ENCODE data around the gene SPIRE1. TPM values are rescaled to one million over a fixed set of nuclear protein-coding genes. Genes with fewer than 3 reads are reported as not detected.

The SPIRE1 gene
- polyA plus RNA-seq, 1 experiment, result 11.6 TPM

DNA sequence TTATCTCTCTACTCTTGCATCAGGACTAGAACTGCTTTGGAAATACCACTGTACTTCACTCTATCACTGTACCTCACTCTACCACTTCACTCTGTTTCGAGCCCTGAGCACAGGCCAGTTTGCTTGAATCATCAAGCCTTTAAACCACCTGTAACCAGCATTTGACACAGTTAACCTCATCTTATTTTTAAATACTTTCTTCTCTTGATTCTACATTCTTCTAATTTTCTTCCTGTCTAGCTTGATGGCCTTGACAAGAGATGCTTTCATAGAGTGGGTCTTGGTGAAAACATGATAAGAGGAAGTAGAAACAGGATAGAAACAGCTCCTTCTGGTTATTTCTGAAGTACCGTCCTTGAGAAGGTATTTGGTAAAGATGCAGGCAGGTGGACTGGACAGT lies 78.1 kb downstream of the SPIRE1 start:
- H3K27me3 ChIP-seq (ENCODE audit: control insufficient read depth, insufficient read depth, low read length), result no peaks in the 10 kb centered on the region
- H3K4me3 ChIP-seq (ENCODE audit: low read depth, low read length), result no peak overlapping the region
- no peaks in the 10 kb centered on the region for H3K36me3 ChIP-seq (ENCODE audit: control insufficient read depth, insufficient read depth, low read length)
- CTCF ChIA-PET, result interaction anchor here (1.0 to 1.2 kb wide), 2 partner anchors 9 to 14 kb away, joined by 3 to 4 read pairs; no protein-coding TSS in a partner anchor
- POLR2A ChIA-PET, result no interaction called here
- TF ChIP-seq CTCF (IDR thresholded peaks at IDR 0.05; ENCODE audit: insufficient read depth, low read depth, low read length), result no peak
- no peak for DNase-seq (ENCODE audit: low read depth)

DNA sequence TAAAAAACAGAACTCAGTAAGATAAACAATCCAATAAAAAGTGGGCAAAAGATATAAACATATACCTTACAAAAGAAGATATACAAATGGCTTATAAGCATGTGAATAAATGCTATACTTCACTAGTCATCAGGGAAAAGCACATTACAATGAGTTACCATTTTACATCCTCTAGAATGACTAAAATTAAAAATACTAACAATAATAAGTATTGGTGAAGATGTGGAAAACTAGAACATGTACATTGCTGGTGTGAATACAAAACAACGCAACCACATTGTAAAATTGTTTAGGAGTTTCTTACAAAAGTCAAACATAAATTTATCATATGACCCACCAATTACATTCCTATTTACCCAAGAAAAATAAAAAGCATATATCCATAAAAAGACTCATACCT lies 80.1 kb downstream of the SPIRE1 start:
- POLR2A ChIA-PET, result no interaction called here
- Histone ChIP-seq H3K36me3 (ENCODE audit: control insufficient read depth, insufficient read depth, low read length) (no peaks in the 10 kb centered on the region), H3K4me3 (ENCODE audit: low read depth, low read length) (no peak overlapping the region), H3K27me3 (ENCODE audit: control insufficient read depth, insufficient read depth, low read length) (no peaks in the 10 kb centered on the region)
- no peak for TF ChIP-seq CTCF (IDR thresholded peaks at IDR 0.05; ENCODE audit: insufficient read depth, low read depth, low read length)
- DNase-seq (ENCODE audit: low read depth), result no peak
- CTCF ChIA-PET, result no interaction called here

DNA sequence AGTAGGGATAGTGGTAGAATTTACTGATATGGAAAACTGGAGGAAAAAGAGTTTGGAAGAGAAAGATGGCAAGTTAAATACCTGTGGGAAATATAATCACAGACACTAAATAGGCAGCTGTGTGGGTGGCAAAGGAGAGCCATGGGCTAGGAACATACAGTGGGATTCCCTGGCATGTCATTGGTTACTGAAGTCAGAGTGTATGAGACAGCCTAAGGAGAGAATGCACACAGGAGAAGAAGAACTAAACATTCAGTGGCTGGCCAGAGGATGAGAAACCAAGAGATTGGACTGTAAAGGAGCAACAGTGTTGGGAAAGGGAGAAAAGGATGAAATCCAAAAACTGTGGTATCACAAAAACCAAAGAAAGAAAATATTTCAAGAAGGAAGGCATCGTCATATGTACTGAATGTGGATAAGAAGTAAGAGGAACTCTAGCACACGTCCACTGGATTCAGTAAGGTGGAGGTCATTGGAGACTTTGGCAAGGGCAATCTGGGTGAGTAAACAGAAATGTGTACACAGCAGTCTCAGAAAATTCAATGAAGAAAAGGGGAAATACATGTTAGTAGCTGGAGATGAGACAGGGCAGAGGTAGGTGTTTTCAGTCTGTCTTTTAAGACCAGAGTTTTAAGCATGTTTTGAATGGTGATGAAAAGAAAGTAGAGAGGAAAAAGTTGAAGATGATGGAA lies 83.3 kb downstream of the SPIRE1 start:
- ChIA-PET POLR2A (no interaction called here), CTCF (interaction anchor here (1.1 kb wide), 1 partner anchor 13 kb away, joined by 3 read pairs; no protein-coding TSS in a partner anchor)
- no peak for TF ChIP-seq CTCF (IDR thresholded peaks at IDR 0.05; ENCODE audit: insufficient read depth, low read depth, low read length)
- no peak for DNase-seq (ENCODE audit: low read depth)
- no peaks in the 10 kb centered on the region for H3K27me3 ChIP-seq (ENCODE audit: control insufficient read depth, insufficient read depth, low read length)
- no peaks in the 10 kb centered on the region for H3K36me3 ChIP-seq (ENCODE audit: control insufficient read depth, insufficient read depth, low read length)
- no peak overlapping the region for H3K4me3 ChIP-seq (ENCODE audit: low read depth, low read length)

DNA sequence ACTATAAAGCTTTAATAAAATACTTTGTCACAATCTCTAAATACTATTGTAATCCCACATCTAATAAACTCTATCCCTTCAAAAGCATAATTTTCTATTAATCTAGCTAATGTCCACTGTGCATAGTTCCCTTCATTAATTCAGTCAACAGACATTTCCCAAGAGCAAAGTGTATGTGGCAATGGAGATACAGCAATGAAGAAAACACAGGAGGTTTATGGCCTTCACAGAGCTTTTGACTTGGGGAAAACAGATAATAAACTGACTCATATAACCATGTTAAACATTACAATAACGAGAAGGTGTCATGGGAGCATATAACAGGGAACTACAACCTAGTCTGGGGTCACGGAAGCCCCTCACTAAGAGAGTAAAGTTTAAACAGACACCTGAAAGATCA lies 86.3 kb downstream of the SPIRE1 start:
- Histone ChIP-seq H3K4me3 (ENCODE audit: low read depth, low read length) (no peak overlapping the region), H3K36me3 (ENCODE audit: control insufficient read depth, insufficient read depth, low read length) (no peaks in the 10 kb centered on the region), H3K27me3 (ENCODE audit: control insufficient read depth, insufficient read depth, low read length) (no peaks in the 10 kb centered on the region)
- POLR2A ChIA-PET, result no interaction called here
- no peak for TF ChIP-seq CTCF (IDR thresholded peaks at IDR 0.05; ENCODE audit: insufficient read depth, low read depth, low read length)
- CTCF ChIA-PET, result interaction anchor here (1.1 kb wide), 2 partner anchors 10 to 13 kb away, joined by 3 read pairs; no protein-coding TSS in a partner anchor
- no peak for DNase-seq (ENCODE audit: low read depth)

- ChIA-PET POLR2A (no interaction called here), CTCF (no interaction called here)
- no peak for DNase-seq (ENCODE audit: low read depth)
- Histone ChIP-seq H3K27me3 (ENCODE audit: control insufficient read depth, insufficient read depth, low read length) (no peaks in the 10 kb centered on the region), H3K36me3 (ENCODE audit: control insufficient read depth, insufficient read depth, low read length) (no peaks in the 10 kb centered on the region), H3K4me3 (ENCODE audit: low read depth, low read length) (no peak overlapping the region)
- TF ChIP-seq CTCF (IDR thresholded peaks at IDR 0.05; ENCODE audit: insufficient read depth, low read depth, low read length), result no peak
Measured at GRCh38 chr18:12569791-12570190, 88.1 kb downstream of the SPIRE1 start.

All from BJ (cell line).